H9 (cell line): ENCODE measurements around the gene DTWD1. TPM values are rescaled to one million over a fixed set of nuclear protein-coding genes. Genes with fewer than 3 reads are reported as not detected.
A peak's percentile ranks its signal among the peaks of the same experiment; 100 is the strongest.

Experiments
- DNase-seq: peaks from one replicate; pipeline ENCODE4 v3.0.0-alpha.2; 2017
- H2AFZ ChIP-seq: one replicate; pipeline ENCODE4 v1.6.1; 2013; ENCODE audit warnings: mild to moderate bottlenecking, low read length, control low read depth, moderate library complexity
- H2AK5ac ChIP-seq: 2 replicates; pipeline ENCODE4 v1.6.1; 2013; ENCODE audit warnings: low read length, control low read depth, mixed read lengths; ENCODE audit not compliant: insufficient read length
- H2BK120ac ChIP-seq: one replicate; pipeline ENCODE4 v1.6.1; 2013; ENCODE audit warnings: low read depth, mild to moderate bottlenecking, low read length, control low read depth, inconsistent platforms; ENCODE audit not compliant: poor library complexity, severe bottlenecking
- H2BK12ac ChIP-seq: 2 replicates; pipeline ENCODE4 v1.6.1; 2013; ENCODE audit warnings: low read length, control low read depth, mixed read lengths, low read depth; ENCODE audit not compliant: insufficient read length
- H2BK15ac ChIP-seq: 2 replicates; pipeline ENCODE4 v1.6.1; 2013; ENCODE audit warnings: low read depth, low read length, control low read depth
- H2BK20ac ChIP-seq: one replicate; pipeline ENCODE4 v1.6.1; 2013; ENCODE audit warnings: low read depth, mild to moderate bottlenecking, low read length, control low read depth, inconsistent platforms; ENCODE audit not compliant: poor library complexity, severe bottlenecking
- H2BK5ac ChIP-seq: 2 replicates; pipeline ENCODE4 v1.6.1; 2013; ENCODE audit warnings: low read length, control low read depth, mixed read lengths; ENCODE audit not compliant: insufficient read length
- H3K14ac ChIP-seq: 2 replicates; pipeline ENCODE4 v1.6.1; 2013; ENCODE audit warnings: low read length, control low read depth; ENCODE audit not compliant: insufficient read depth
- H3K18ac ChIP-seq: 2 replicates; pipeline ENCODE4 v1.6.1; 2013; ENCODE audit warnings: low read depth, mild to moderate bottlenecking, mixed read lengths, low read length, control low read depth; ENCODE audit not compliant: insufficient read length
- H3K23ac ChIP-seq: 2 replicates; pipeline ENCODE4 v1.6.1; 2013; ENCODE audit warnings: low read length, control low read depth, mixed read lengths, low read depth; ENCODE audit not compliant: insufficient read length
- H3K23me2 ChIP-seq: 2 replicates; pipeline ENCODE4 v1.6.1; 2013; ENCODE audit warnings: low read depth, mild to moderate bottlenecking, mixed read lengths, low read length, control low read depth; ENCODE audit not compliant: insufficient read length, poor library complexity, severe bottlenecking
- H3K27ac ChIP-seq: 2 replicates; pipeline ENCODE4 v1.5.1; 2013; ENCODE audit warnings: low read length, control low read depth, mixed read lengths, low read depth; ENCODE audit not compliant: insufficient read length
- H3K27me3 ChIP-seq: 2 replicates; pipeline ENCODE4 v1.6.1; 2013; ENCODE audit warnings: low read length, control low read depth, inconsistent platforms; ENCODE audit not compliant: insufficient read depth
- H3K4ac ChIP-seq: 2 replicates; pipeline ENCODE4 v1.6.1; 2013; ENCODE audit warnings: low read depth, mild to moderate bottlenecking, control low read depth, inconsistent platforms, low read length, moderate library complexity
- H3K4me1 ChIP-seq: 2 replicates; pipeline ENCODE4 v1.6.1; 2013; ENCODE audit warnings: low read length, control low read depth, inconsistent platforms; ENCODE audit not compliant: insufficient read depth
- H3K4me2 ChIP-seq: 2 replicates; pipeline ENCODE4 v1.6.1; 2013; ENCODE audit warnings: low read length, control low read depth, mixed read lengths; ENCODE audit not compliant: insufficient read length, insufficient read depth
- H3K56ac ChIP-seq: 2 replicates; pipeline ENCODE4 v1.6.1; 2013; ENCODE audit warnings: low read depth, mild to moderate bottlenecking, mixed read lengths, low read length, control low read depth; ENCODE audit not compliant: insufficient read length
- H3K79me1 ChIP-seq: 2 replicates; pipeline ENCODE4 v1.6.1; 2013; ENCODE audit warnings: low read depth, mild to moderate bottlenecking, moderate library complexity, low read length, control low read depth, inconsistent platforms; ENCODE audit not compliant: insufficient read depth, poor library complexity, severe bottlenecking
- H3K79me2 ChIP-seq: 2 replicates; pipeline ENCODE4 v1.6.1; 2013; ENCODE audit warnings: low read length, control low read depth, inconsistent platforms; ENCODE audit not compliant: insufficient read depth
- H3K9ac ChIP-seq: 2 replicates; pipeline ENCODE4 v1.6.1; 2013; ENCODE audit warnings: low read length, control low read depth, mixed read lengths; ENCODE audit not compliant: insufficient read length; ENCODE audit errors: extremely low read depth
- H3K9me3 ChIP-seq: one replicate; pipeline ENCODE4 v1.6.1; 2013; ENCODE audit warnings: low read depth, low read length, inconsistent platforms; ENCODE audit not compliant: control insufficient read depth
- H3T11ph ChIP-seq: one replicate; pipeline ENCODE4 v1.6.1; 2013; ENCODE audit warnings: mild to moderate bottlenecking, low read length, control low read depth, inconsistent platforms
- H4K20me1 ChIP-seq: one replicate; pipeline ENCODE4 v1.6.1; 2013; ENCODE audit not compliant: control insufficient read depth, insufficient read length, insufficient read depth
- H4K5ac ChIP-seq: 2 replicates; pipeline ENCODE4 v1.6.1; 2013; ENCODE audit warnings: low read depth, mild to moderate bottlenecking, mixed read lengths, low read length, control low read depth; ENCODE audit not compliant: insufficient read length
- H4K8ac ChIP-seq: replicated peaks from 2 replicates; pipeline ENCODE4 v1.6.1; 2013; ENCODE audit warnings: low read length, control low read depth, mixed read lengths, low read depth; ENCODE audit not compliant: insufficient read length
- H4K91ac ChIP-seq: 2 replicates; pipeline ENCODE4 v1.6.1; 2013; ENCODE audit warnings: low read depth, mild to moderate bottlenecking, moderate library complexity, mixed read lengths, low read length, control low read depth; ENCODE audit not compliant: insufficient read length
- H3K27ac Mint-ChIP-seq, 3 experiments: 2 replicates in 2 of 3; 3 replicates in 1 of 3; pipeline ENCODE4 v1.8.0; 2020 to 2021; ENCODE audit warnings: mixed read lengths in 3 of 3, mild to moderate bottlenecking in 1 of 3, moderate library complexity in 1 of 3
- H3K27me3 Mint-ChIP-seq: 2 replicates; pipeline ENCODE4 v1.8.0; 2021; ENCODE audit warnings: low read depth, mild to moderate bottlenecking, moderate library complexity, mixed read lengths
- H3K36me3 Mint-ChIP-seq, 3 experiments: 2 replicates in 2 of 3; 3 replicates in 1 of 3; pipeline ENCODE4 v1.8.0; 2020 to 2021; ENCODE audit warnings: low read depth in 3 of 3, mixed read lengths in 3 of 3; ENCODE audit not compliant: insufficient read depth in 1 of 3
- H3K4me1 Mint-ChIP-seq, 2 experiments: 2 replicates each; pipeline ENCODE4 v1.8.0; 2020; ENCODE audit warnings: mixed read lengths in 2 of 2
- H3K4me3 Mint-ChIP-seq, 2 experiments: 2 replicates in 1 of 2; 3 replicates in 1 of 2; pipeline ENCODE4 v1.8.0; 2020 to 2021; ENCODE audit warnings: mild to moderate bottlenecking in 2 of 2, mixed read lengths in 2 of 2, moderate library complexity in 1 of 2
- H3K9me3 Mint-ChIP-seq, 2 experiments: 2 replicates in 1 of 2; 3 replicates in 1 of 2; pipeline ENCODE4 v1.8.0; 2020; ENCODE audit warnings: mild to moderate bottlenecking in 2 of 2, mixed read lengths in 2 of 2, moderate library complexity in 1 of 2
- WGBS: extraction: QIAGEN DNeasy Blood & Tissue Kit; methylation state at CpG from one replicate; pipeline ENCODE4 v1.1.7; 2013; ENCODE audit warnings: missing lambda C conversion rate, low lambda C conversion rate, mixed read lengths; ENCODE audit not compliant: insufficient read length; ENCODE audit errors: extremely low coverage; 5-methylcytosine and 5-hydroxymethylcytosine counted together
- total RNA-seq: library from RNA; stranded (reverse); gene quantifications from 2 replicates; pipeline ENCODE4 v1.2.1, GENCODE V29; 2021
- TF ChIP-seq, protein P1 (sequence below): fragments of 200-600 bp; sonication (generic); conservative IDR thresholded peaks from 3 replicates; pipeline ENCODE4 v1.8.0; 2021; ENCODE audit warnings: antibody characterized with exemption, mild to moderate bottlenecking

DTWD1 gene
- total RNA-seq, 1 experiment from 2014 or later, result 26.7 TPM

DNA sequence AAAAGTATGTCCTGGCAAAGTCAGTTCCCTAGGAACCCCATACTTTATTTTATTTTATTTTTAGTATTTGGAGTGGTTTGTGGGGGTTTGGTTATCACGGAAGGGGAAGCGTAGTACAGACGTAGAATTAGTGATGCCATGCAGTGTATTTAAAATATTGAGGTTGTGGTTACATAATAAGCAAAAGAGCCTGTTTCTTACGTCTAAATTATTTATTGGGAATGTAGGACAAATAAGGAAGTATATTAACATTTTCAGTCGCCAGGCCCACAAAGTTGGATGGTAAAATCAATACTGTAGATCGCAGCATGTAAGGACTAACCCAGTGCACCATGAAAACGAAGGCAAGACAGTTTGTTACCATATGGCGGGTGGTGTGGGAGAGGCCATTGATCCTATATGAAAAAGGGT lies 558 bp downstream of the DTWD1 start:
- H3K4ac ChIP-seq, result no peak overlapping the region
- peaks cover 6% of the 10 kb centered on the region; the same call in 1 of the 2 replicates for H3K79me2 ChIP-seq
- peaks cover 4% of the 10 kb centered on the region for H3K23me2 ChIP-seq
- no peak overlapping the region for H2BK12ac ChIP-seq
- no peak overlapping the region for H3K18ac ChIP-seq
- Mint-ChIP-seq H3K27me3 (no peaks in the 10 kb centered on the region), H3K36me3 (peaks cover 21 to 29% (median 26%) of the 10 kb centered on the region in 3 experiments), H3K4me3 (peak overlapping the region; percentile 94 to 98), H3K4me1 (peaks cover 24 to 25% of the 10 kb centered on the region in 2 experiments), H3K27ac (peak overlapping the region in 2 of 3 experiments; percentile 59 to 99; a peak in 3 of 7 replicates), H3K9me3 (peaks cover 10 to 13% of the 10 kb centered on the region in 2 experiments; a peak in 3 of 5 replicates)
- peak overlapping the region; percentile 92 for H3K4me2 ChIP-seq
- no peak overlapping the region for H2AFZ ChIP-seq
- TF ChIP-seq, protein P1, sequence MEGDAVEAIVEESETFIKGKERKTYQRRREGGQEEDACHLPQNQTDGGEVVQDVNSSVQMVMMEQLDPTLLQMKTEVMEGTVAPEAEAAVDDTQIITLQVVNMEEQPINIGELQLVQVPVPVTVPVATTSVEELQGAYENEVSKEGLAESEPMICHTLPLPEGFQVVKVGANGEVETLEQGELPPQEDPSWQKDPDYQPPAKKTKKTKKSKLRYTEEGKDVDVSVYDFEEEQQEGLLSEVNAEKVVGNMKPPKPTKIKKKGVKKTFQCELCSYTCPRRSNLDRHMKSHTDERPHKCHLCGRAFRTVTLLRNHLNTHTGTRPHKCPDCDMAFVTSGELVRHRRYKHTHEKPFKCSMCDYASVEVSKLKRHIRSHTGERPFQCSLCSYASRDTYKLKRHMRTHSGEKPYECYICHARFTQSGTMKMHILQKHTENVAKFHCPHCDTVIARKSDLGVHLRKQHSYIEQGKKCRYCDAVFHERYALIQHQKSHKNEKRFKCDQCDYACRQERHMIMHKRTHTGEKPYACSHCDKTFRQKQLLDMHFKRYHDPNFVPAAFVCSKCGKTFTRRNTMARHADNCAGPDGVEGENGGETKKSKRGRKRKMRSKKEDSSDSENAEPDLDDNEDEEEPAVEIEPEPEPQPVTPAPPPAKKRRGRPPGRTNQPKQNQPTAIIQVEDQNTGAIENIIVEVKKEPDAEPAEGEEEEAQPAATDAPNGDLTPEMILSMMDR, result no peak
- H2BK15ac ChIP-seq, result no peak overlapping the region
- no peak overlapping the region for H3K14ac ChIP-seq
- no peak overlapping the region for H4K91ac ChIP-seq
- WGBS, result no CpG with 5 or more reads among the region's 8 CpGs
- no peak overlapping the region for H2BK20ac ChIP-seq
- no peaks in the 10 kb centered on the region for H3K27me3 ChIP-seq
- peak overlapping the region; percentile 43 for H3T11ph ChIP-seq
- no peak overlapping the region for H2AK5ac ChIP-seq
- H3K23ac ChIP-seq, result no peak overlapping the region
- H4K5ac ChIP-seq, result no peak overlapping the region
- peaks cover 4% of the 10 kb centered on the region for H3K9me3 ChIP-seq
- H4K20me1 ChIP-seq, result no peaks in the 10 kb centered on the region
- no peak overlapping the region for H3K27ac ChIP-seq
- no peak overlapping the region for H2BK5ac ChIP-seq
- no peaks in the 10 kb centered on the region for H3K4me1 ChIP-seq
- H2BK120ac ChIP-seq, result no peak overlapping the region
- no peak overlapping the region for H3K56ac ChIP-seq
- no peak for DNase-seq
- no peak overlapping the region for H4K8ac ChIP-seq
- peaks cover 5% of the 10 kb centered on the region for H3K79me1 ChIP-seq
- H3K9ac ChIP-seq, result peak overlapping the region; percentile 90
